GM23338 (cell line): ENCODE measurements around the gene RFXAP. TPM values are rescaled to one million over a fixed set of nuclear protein-coding genes. Genes with fewer than 3 reads are reported as not detected.
A peak's percentile ranks its signal among the peaks of the same experiment; 100 is the strongest.

Source experiments
- ATAC-seq: fragments of 200-7000 bp; cut with Tn5 transposase; 3 replicates; pipeline ENCODE4 v1.9.1; 2020
- DNase-seq: peaks from one replicate; pipeline ENCODE4 v3.0.0-alpha.2; 2015; ENCODE audit warnings: low spot score
- H2AFZ ChIP-seq: fragments of 200-600 bp; sonication (generic); 2 replicates; pipeline ENCODE4 v1.8.0; 2016; ENCODE audit warnings: antibody characterized with exemption, mild to moderate bottlenecking, moderate library complexity
- H3F3A ChIP-seq: fragments of 200-600 bp; sonication (generic); replicated peaks from 2 replicates; pipeline ENCODE4 v1.8.0; 2017; ENCODE audit warnings: antibody characterized with exemption, mixed run types, low read depth
- H3K27ac ChIP-seq: fragments of 200-600 bp; sonication (generic); 2 replicates; pipeline ENCODE4 v1.6.1; 2016; ENCODE audit warnings: low read depth
- H3K27me3 ChIP-seq: fragments of 200-600 bp; sonication (generic); 2 replicates; pipeline ENCODE4 v1.8.0; 2016; ENCODE audit warnings: mild to moderate bottlenecking, mixed run types, moderate library complexity; ENCODE audit not compliant: insufficient read depth
- H3K36me3 ChIP-seq: fragments of 200-600 bp; sonication (generic); 2 replicates; pipeline ENCODE4 v1.8.0; 2016; ENCODE audit warnings: mild to moderate bottlenecking; ENCODE audit not compliant: insufficient read depth
- H3K4me1 ChIP-seq: fragments of 200-600 bp; sonication (generic); 2 replicates; pipeline ENCODE4 v1.8.0; 2016; ENCODE audit warnings: mild to moderate bottlenecking, moderate library complexity; ENCODE audit not compliant: insufficient read depth
- H3K4me2 ChIP-seq: fragments of 200-600 bp; sonication (generic); 2 replicates; pipeline ENCODE4 v1.7.1; 2017; ENCODE audit warnings: mixed run types
- H3K4me3 ChIP-seq: fragments of 200-600 bp; sonication (generic); 2 replicates; pipeline ENCODE4 v1.6.1; 2016; ENCODE audit warnings: mixed run types
- H3K79me2 ChIP-seq: fragments of 200-600 bp; sonication (generic); replicated peaks from 2 replicates; pipeline ENCODE4 v1.8.0; 2017; ENCODE audit warnings: mild to moderate bottlenecking; ENCODE audit not compliant: insufficient read depth
- H3K9me2 ChIP-seq: fragments of 200-600 bp; sonication (generic); 2 replicates; pipeline ENCODE4 v1.8.0; 2017; ENCODE audit not compliant: insufficient read depth
- H4K20me1 ChIP-seq: fragments of 200-600 bp; sonication (generic); replicated peaks from 2 replicates; pipeline ENCODE4 v1.8.0; 2017; ENCODE audit warnings: mild to moderate bottlenecking; ENCODE audit not compliant: insufficient read depth
- H3K27ac Mint-ChIP-seq: 2 replicates; pipeline ENCODE4 v1.8.0; 2020; ENCODE audit warnings: inconsistent platforms, mild to moderate bottlenecking, moderate library complexity, mixed read lengths
- H3K27me3 Mint-ChIP-seq: 3 replicates; pipeline ENCODE4 v1.8.0; 2022; ENCODE audit warnings: low read depth, mild to moderate bottlenecking, moderate library complexity, mixed read lengths, inconsistent platforms; ENCODE audit not compliant: insufficient read depth, poor library complexity
- H3K36me3 Mint-ChIP-seq: 3 replicates; pipeline ENCODE4 v1.8.0; 2021; ENCODE audit warnings: low read depth, mild to moderate bottlenecking, inconsistent platforms, moderate library complexity, mixed read lengths
- H3K4me1 Mint-ChIP-seq: 3 replicates; pipeline ENCODE4 v1.8.0; 2020; ENCODE audit warnings: mild to moderate bottlenecking, inconsistent platforms, mixed read lengths
- H3K4me3 Mint-ChIP-seq: 3 replicates; pipeline ENCODE4 v1.8.0; 2021; ENCODE audit warnings: moderate library complexity, mild to moderate bottlenecking, inconsistent platforms, mixed read lengths
- H3K9me3 Mint-ChIP-seq: 3 replicates; pipeline ENCODE4 v1.8.0; 2020; ENCODE audit warnings: moderate library complexity, mild to moderate bottlenecking, inconsistent platforms, mixed read lengths
- CREB1 ChIP-seq: fragments of 250-450 bp; sonication (Bioruptor Pico); IDR thresholded peaks from 2 replicates; pipeline ENCODE4 v1.5.0; 2020; ENCODE audit warnings: low read depth, mild to moderate bottlenecking, moderate library complexity
- EZH2 ChIP-seq: fragments of 200-600 bp; sonication (generic); IDR thresholded peaks from one replicate; pipeline ENCODE4 v1.8.0; 2017; ENCODE audit warnings: antibody characterized with exemption, mild to moderate bottlenecking, low read depth; ENCODE audit not compliant: unreplicated experiment
- JUNB ChIP-seq: IDR thresholded peaks from one replicate; pipeline ENCODE4 v1.6.1; 2016; ENCODE audit warnings: antibody characterized with exemption; ENCODE audit not compliant: unreplicated experiment
- NANOG ChIP-seq: IDR thresholded peaks from 2 replicates; pipeline ENCODE4 v1.6.1; 2016; ENCODE audit warnings: antibody characterized with exemption, borderline replicate concordance
- POLR2AphosphoS5 ChIP-seq: IDR thresholded peaks from 2 replicates; pipeline ENCODE4 v1.6.1; 2016; ENCODE audit warnings: antibody characterized with exemption, low read depth
- STAT1 ChIP-seq: IDR thresholded peaks from one replicate; pipeline ENCODE4 v1.6.1; 2016; ENCODE audit warnings: antibody characterized with exemption; ENCODE audit not compliant: unreplicated experiment
- ZNF462 ChIP-seq: fragments of 250-450 bp; sonication (Bioruptor Pico); IDR thresholded peaks from 2 replicates; pipeline ENCODE4 v1.5.0; 2020; ENCODE audit warnings: mild to moderate bottlenecking, moderate library complexity
- polyA plus RNA-seq: library from polyadenylated mRNA; unstranded; fragments of >200 nt; fragmentation: Nextera tagmentation; extraction: Ambion mirVana; gene quantifications from 2 replicates; pipeline ENCODE4 v1.2.1, GENCODE V29; 2016
- total RNA-seq: library from RNA; depleted of rRNA; stranded (reverse); fragments of >200 nt; shearing (Covaris generic); gene quantifications from 2 replicates; pipeline ENCODE4 v1.2.3, GENCODE V29; 2014

The RFXAP gene
- total and polyA plus RNA-seq, 2 experiments from 2014 or later: 6.3 to 8.5 TPM

GRCh38 chr13:36788276-36788675 is 30.7 kb upstream of the RFXAP start (continued):
- TF ChIP-seq ZNF462 (CRISPR knock-in tag): no peak
- TF ChIP-seq POLR2AphosphoS5: no peak

GRCh38 chr13:36789061-36789460 is 30.0 kb upstream of the RFXAP start:
- H3K4me1 Mint-ChIP-seq: peaks cover 15% of the 10 kb centered on the region
- peak overlapping the region; percentile 60; the same call in 1 of the 2 replicates for H2AFZ ChIP-seq
- no peaks in the 10 kb centered on the region for H3F3A ChIP-seq
- TF ChIP-seq STAT1 (no peak), EZH2 (no peak), JUNB (no peak), NANOG (no peak), CREB1 (CRISPR knock-in tag) (no peak), POLR2AphosphoS5 (no peak), ZNF462 (CRISPR knock-in tag) (no peak)

More at GRCh38 chr13:36789061-36789460, 30.0 kb upstream of the RFXAP start:
- H3K27ac Mint-ChIP-seq: no peak overlapping the region
- no peak for ATAC-seq
- Histone ChIP-seq H3K9me2 (no peaks in the 10 kb centered on the region), H3K4me1 (no peaks in the 10 kb centered on the region), H3K4me2 (no peak overlapping the region), H3K27ac (no peak overlapping the region), H3K27me3 (no peaks in the 10 kb centered on the region), H4K20me1 (no peaks in the 10 kb centered on the region), H3K4me3 (no peak overlapping the region), H3K79me2 (no peaks in the 10 kb centered on the region), H3K36me3 (no peaks in the 10 kb centered on the region)
- H3K9me3 Mint-ChIP-seq: no peaks in the 10 kb centered on the region
- no peaks in the 10 kb centered on the region for H3K27me3 Mint-ChIP-seq
- H3K36me3 Mint-ChIP-seq: no peaks in the 10 kb centered on the region
- DNase-seq: no peak
- no peak overlapping the region for H3K4me3 Mint-ChIP-seq
